ENCODE results near the gene PAMR1. TPM values are rescaled to one million over a fixed set of nuclear protein-coding genes. Genes with fewer than 3 reads are reported as not detected.

Gene PAMR1
- total RNA-seq, 4 donors from 2014 or later: 0.49 to 3.2 (median 1.4) TPM

GRCh38 chr11:35501776-35502175 is 23.6 kb downstream of the PAMR1 start:
- Histone ChIP-seq H3K4me3 (no peak overlapping the region), H3K36me3 (no peaks in the 10 kb centered on the region), H3K9me3 (no peaks in the 10 kb centered on the region), H3K4me1 (no peaks in the 10 kb centered on the region), H3K27ac (no peak overlapping the region), H3K27me3 (no peaks in the 10 kb centered on the region)
- intact Hi-C loops (cut with DNase I; ENCODE audit: low total_unique reads): no loop called here
- DNase-seq (no peak), ATAC-seq (no peak)
- in situ Hi-C loops (cut with MboI; ENCODE audit: low sequenced_read_pairs in 4 of 4): no loop called here
- TF ChIP-seq CTCF (IDR thresholded peaks at IDR 0.05 in 4 of 5, conservative IDR thresholded peaks at IDR 0.05 in 1 of 5) (no peak), POLR2A (IDR thresholded peaks at IDR 0.05) (no peak)

GRCh38 chr11:35500744-35501143 is 24.7 kb downstream of the PAMR1 start:
- no peak overlapping the region for H3K27ac ChIP-seq
- H3K9me3 ChIP-seq: no peaks in the 10 kb centered on the region
- H3K4me3 ChIP-seq: no peak overlapping the region
- intact Hi-C loops (cut with DNase I; ENCODE audit: low total_unique reads): no loop called here
- no peaks in the 10 kb centered on the region for H3K27me3 ChIP-seq
- DNase-seq (no peak), ATAC-seq (no peak)
- H3K4me1 ChIP-seq: no peaks in the 10 kb centered on the region
- no peak for TF ChIP-seq POLR2A (IDR thresholded peaks at IDR 0.05)
- TF ChIP-seq CTCF (IDR thresholded peaks at IDR 0.05 in 4 of 5, conservative IDR thresholded peaks at IDR 0.05 in 1 of 5): no peak
- in situ Hi-C loops (cut with MboI; ENCODE audit: low sequenced_read_pairs in 4 of 4): no loop called here
- no peaks in the 10 kb centered on the region for H3K36me3 ChIP-seq

GRCh38 chr11:35496416-35496815 is 29.0 kb downstream of the PAMR1 start:
- no peaks in the 10 kb centered on the region for H3K36me3 ChIP-seq
- no peaks in the 10 kb centered on the region for H3K4me1 ChIP-seq
- intact Hi-C loops (cut with DNase I; ENCODE audit: low total_unique reads): no loop called here
- in situ Hi-C loops (cut with MboI; ENCODE audit: low sequenced_read_pairs in 4 of 4): no loop called here
- H3K27me3 ChIP-seq: no peaks in the 10 kb centered on the region
- H3K4me3 ChIP-seq: no peak overlapping the region
- H3K9me3 ChIP-seq: no peaks in the 10 kb centered on the region
- DNase-seq (no peak), ATAC-seq (no peak)
- H3K27ac ChIP-seq: no peak overlapping the region
- TF ChIP-seq CTCF (IDR thresholded peaks at IDR 0.05 in 4 of 5, conservative IDR thresholded peaks at IDR 0.05 in 1 of 5) (no peak), POLR2A (IDR thresholded peaks at IDR 0.05) (no peak)

- Histone ChIP-seq H3K36me3 (no peaks in the 10 kb centered on the region), H3K4me1 (no peaks in the 10 kb centered on the region), H3K27me3 (no peaks in the 10 kb centered on the region), H3K4me3 (no peak overlapping the region), H3K27ac (no peak overlapping the region), H3K9me3 (no peaks in the 10 kb centered on the region)
- ATAC-seq: no peak
- TF ChIP-seq POLR2A (IDR thresholded peaks at IDR 0.05) (no peak), CTCF (IDR thresholded peaks at IDR 0.05 in 4 of 5, conservative IDR thresholded peaks at IDR 0.05 in 1 of 5) (no peak)
- DNase-seq: no peak
- intact Hi-C loops (cut with DNase I; ENCODE audit: low total_unique reads) (no loop called here), in situ Hi-C loops (cut with MboI; ENCODE audit: low sequenced_read_pairs in 4 of 4) (no loop called here)
Observed at GRCh38 chr11:35494957-35495490, 30.4 kb downstream of the PAMR1 start.

GRCh38 chr11:35491231-35491871 is 34.1 kb downstream of the PAMR1 start:
- intact Hi-C loops (cut with DNase I; ENCODE audit: low total_unique reads) (no loop called here), in situ Hi-C loops (cut with MboI; ENCODE audit: low sequenced_read_pairs in 4 of 4) (no loop called here)
- Histone ChIP-seq H3K27ac (no peak overlapping the region), H3K36me3 (no peaks in the 10 kb centered on the region), H3K4me1 (no peaks in the 10 kb centered on the region), H3K4me3 (no peak overlapping the region), H3K9me3 (no peaks in the 10 kb centered on the region), H3K27me3 (no peaks in the 10 kb centered on the region)
- DNase-seq (no peak), ATAC-seq (no peak)
- TF ChIP-seq POLR2A (IDR thresholded peaks at IDR 0.05) (no peak), CTCF (IDR thresholded peaks at IDR 0.05 in 4 of 5, conservative IDR thresholded peaks at IDR 0.05 in 1 of 5) (no peak)
